Thyroid gland (tissue), 4 donors: ENCODE results near the gene MAN1B1. TPM values are rescaled to one million over a fixed set of nuclear protein-coding genes. Genes with fewer than 3 reads are reported as not detected.

Experiments used
- DNase-seq, 2 donors: peaks; one replicate each; pipeline ENCODE4 v3.0.0-alpha.2; 2019
- H3K27ac ChIP-seq, 3 donors: fragments of 200-600 bp; sonication (generic); 1 replicate in 2 of 3; 2 replicates in 1 of 3; pipeline ENCODE4 v1.5.1; 2016 to 2019; ENCODE audit warnings: mild to moderate bottlenecking in 1 of 3, moderate library complexity in 1 of 3
- H3K27me3 ChIP-seq: fragments of 200-600 bp; sonication (generic); one replicate; pipeline ENCODE4 v1.5.1; 2019
- H3K36me3 ChIP-seq, 2 donors: fragments of 200-600 bp; sonication (generic); one replicate each; pipeline ENCODE4 v1.5.1; 2016 to 2019
- H3K4me1 ChIP-seq, 2 donors: fragments of 200-600 bp; sonication (generic); one replicate each; pipeline ENCODE4 v1.5.1; 2017 to 2019
- H3K4me3 ChIP-seq, 3 donors: fragments of 200-600 bp; sonication (generic); replicated peaks in 1 of 3; 1 replicate in 2 of 3; 2 replicates in 1 of 3; pipeline ENCODE4 v1.5.1; 2016; ENCODE audit warnings: mild to moderate bottlenecking in 1 of 3
- H3K9me3 ChIP-seq: fragments of 200-600 bp; sonication (generic); one replicate; pipeline ENCODE4 v1.5.1; 2017
- CTCF ChIP-seq, 6 experiments: fragments of 200-600 bp in 3 of 6; fragments of 450-650 bp in 3 of 6; sonication (generic) in 3 of 6; IDR thresholded peaks; one replicate each; pipeline ENCODE4 v1.5.1; 2016 to 2019; ENCODE audit warnings: antibody characterized with exemption in 6 of 6, mild to moderate bottlenecking in 2 of 6, inconsistent platforms in 1 of 6, moderate library complexity in 1 of 6
- POLR2A ChIP-seq, 2 donors: fragments of 450-650 bp; IDR thresholded peaks; one replicate each; pipeline ENCODE4 v1.6.1; 2017; ENCODE audit warnings: antibody characterized with exemption in 2 of 2, mild to moderate bottlenecking in 2 of 2, moderate library complexity in 1 of 2
- WGBS, 2 donors: methylation state at CpG; one replicate each; pipeline ENCODE4 v1.1.5; 2017; 5-methylcytosine and 5-hydroxymethylcytosine counted together
- intact Hi-C: fragments of 100-400 bp; cut with DNase I; formaldehyde crosslinking; loops from one replicate; pipeline ENCODE4 v1.15.1; 2023
- total RNA-seq, 4 donors: library from RNA; depleted of rRNA; stranded (reverse); fragments of >200 nt; gene quantifications; one replicate each; pipeline ENCODE4 v1.2.3, GENCODE V29; 2016

The MAN1B1 gene
- total RNA-seq, 4 donors from 2014 or later = 48.2 to 73.8 (median 67.2) TPM

- TF ChIP-seq CTCF (IDR thresholded peaks at IDR 0.05) = no peak
- TF ChIP-seq POLR2A (IDR thresholded peaks at IDR 0.05) = no peak
- Histone ChIP-seq H3K27ac (no peak overlapping the region), H3K4me1 (no peaks in the 10 kb centered on the region), H3K36me3 (peaks cover 54 to 56% of the 10 kb centered on the region in 2 donors), H3K9me3 (no peaks in the 10 kb centered on the region), H3K27me3 (no peaks in the 10 kb centered on the region), H3K4me3 (no peak overlapping the region)
- WGBS, 2 donors = 95 to 96% methylated on average over 7 to 14 of the region's 17 CpGs
- DNase-seq = no peak
- intact Hi-C loops = no loop called here
These were observed 21.2 kb downstream of the MAN1B1 start for GRCh38 chr9:137107982-137108381.

GRCh38 chr9:137108608-137109249 is 21.9 kb downstream of the MAN1B1 start:
- Histone ChIP-seq H3K27me3 (no peaks in the 10 kb centered on the region), H3K9me3 (no peaks in the 10 kb centered on the region), H3K27ac (no peak overlapping the region), H3K4me3 (no peak overlapping the region), H3K4me1 (peaks cover 0 to 4% of the 10 kb centered on the region in 2 donors), H3K36me3 (peaks cover 46 to 48% of the 10 kb centered on the region in 2 donors)
- no peak for DNase-seq
- WGBS, 2 donors = 93 to 96% methylated on average over 13 to 27 of the region's 29 CpGs
- intact Hi-C loops = no loop called here
- TF ChIP-seq POLR2A (IDR thresholded peaks at IDR 0.05) (no peak), CTCF (IDR thresholded peaks at IDR 0.05) (no peak)

- peaks cover 40 to 44% of the 10 kb centered on the region in 2 donors for H3K36me3 ChIP-seq
- 84 to 85% methylated on average over 18 to 29 of the region's 34 CpGs for WGBS, 2 donors
- no peak overlapping the region for H3K4me3 ChIP-seq
- intact Hi-C loops = no loop called here
- DNase-seq = no peak
- no peaks in the 10 kb centered on the region for H3K9me3 ChIP-seq
- H3K27ac ChIP-seq = no peak overlapping the region
- TF ChIP-seq CTCF (IDR thresholded peaks at IDR 0.05) (no peak), POLR2A (IDR thresholded peaks at IDR 0.05) (no peak)
- peaks cover 0 to 4% of the 10 kb centered on the region in 2 donors for H3K4me1 ChIP-seq
- H3K27me3 ChIP-seq = no peaks in the 10 kb centered on the region
These were observed 22.7 kb downstream of the MAN1B1 start for GRCh38 chr9:137109250-137110146.

GRCh38 chr9:137110147-137110910 is 23.5 kb downstream of the MAN1B1 start:
- Histone ChIP-seq H3K27ac (no peak overlapping the region), H3K9me3 (no peaks in the 10 kb centered on the region), H3K4me1 (peaks cover 5 to 10% of the 10 kb centered on the region in 2 donors), H3K4me3 (no peak overlapping the region), H3K27me3 (no peaks in the 10 kb centered on the region), H3K36me3 (peaks cover 33 to 36% of the 10 kb centered on the region in 2 donors)
- TF ChIP-seq CTCF (IDR thresholded peaks at IDR 0.05) = no peak
- intact Hi-C loops = no loop called here
- WGBS, 2 donors = 91 to 95% methylated on average over 11 to 35 of the region's 38 CpGs
- DNase-seq = no peak
